Panc1 (cell line): Measurements from ENCODE around the gene NCAM2. TPM values are rescaled to one million over a fixed set of nuclear protein-coding genes. Genes with fewer than 3 reads are reported as not detected.

Experiments
- ATAC-seq: fragments of 200-7000 bp; cut with Tn5 transposase; 2 replicates; pipeline ENCODE4 v1.9.1; 2020; ENCODE audit warnings: mild to moderate bottlenecking, moderate library complexity
- BruUV-seq: library from RNA; stranded (reverse); fragments of 400-500 nt; replicated peaks from 2 replicates; lab custom pipeline; 2021; lab: Mats Ljungman, UMichigan
- CTCF ChIA-PET: fragments of 300-600 bp; sonication (Branson Sonifier 250); formaldehyde crosslinking; loops from one replicate; lab custom pipeline; 2022; ENCODE audit warnings: antibody characterized with exemption; lab: Charles Lee
- POLR2A ChIA-PET: fragments of 300-600 bp; sonication (Branson Sonifier 250); formaldehyde crosslinking; loops from one replicate; lab custom pipeline; 2022; ENCODE audit warnings: antibody characterized with exemption; lab: Charles Lee
- DNase-seq: peaks from one replicate; pipeline ENCODE4 v3.0.0-alpha.2; 2010; ENCODE audit warnings: low read depth, low spot score
- H3K27ac ChIP-seq: 2 replicates; pipeline ENCODE4 v1.5.1; 2011; ENCODE audit warnings: mild to moderate bottlenecking, low read length, inconsistent platforms
- H3K27me3 ChIP-seq: fragments of 200-500 bp; sonication (Bioruptor generic); 2 replicates; pipeline ENCODE4 v1.6.0; 2014; ENCODE audit warnings: low read length, inconsistent platforms; ENCODE audit not compliant: control insufficient read depth, insufficient read depth
- H3K36me3 ChIP-seq: fragments of 200-500 bp; sonication (Bioruptor generic); 2 replicates; pipeline ENCODE4 v1.5.1; 2014; ENCODE audit warnings: inconsistent platforms, mild to moderate bottlenecking, low read length, moderate library complexity; ENCODE audit not compliant: control insufficient read depth, insufficient read depth
- H3K4me1 ChIP-seq: 2 replicates; pipeline ENCODE4 v1.5.1; 2011; ENCODE audit warnings: inconsistent platforms, mild to moderate bottlenecking, low read length, moderate library complexity; ENCODE audit not compliant: control insufficient read depth, insufficient read depth
- H3K4me3 ChIP-seq, 2 experiments: 2 replicates each; pipeline ENCODE4 v1.5.1; 2011 to 2012; ENCODE audit warnings: low read depth in 2 of 2, low read length in 2 of 2, mild to moderate bottlenecking in 2 of 2, inconsistent platforms in 1 of 2, moderate library complexity in 1 of 2
- H3K9me3 ChIP-seq: fragments of 200-500 bp; sonication (Bioruptor generic); 2 replicates; pipeline ENCODE4 v1.5.1; 2014; ENCODE audit warnings: low read depth, mild to moderate bottlenecking, inconsistent platforms, low read length, moderate library complexity; ENCODE audit not compliant: control insufficient read depth, insufficient read depth
- POLR2AphosphoS5 ChIP-seq: IDR thresholded peaks from 2 replicates; pipeline ENCODE4 v1.6.1; 2012; ENCODE audit warnings: mild to moderate bottlenecking, low read depth, low read length, moderate library complexity
- SIN3A ChIP-seq: IDR thresholded peaks from 2 replicates; pipeline ENCODE4 v1.6.1; 2012; ENCODE audit warnings: low read depth, mild to moderate bottlenecking, low read length, moderate library complexity, borderline replicate concordance; ENCODE audit not compliant: insufficient read depth
- TCF7L2 ChIP-seq: IDR thresholded peaks from 2 replicates; pipeline ENCODE4 v1.6.1; 2011; ENCODE audit warnings: mild to moderate bottlenecking, low read depth, low read length, inconsistent platforms
- in situ Hi-C: cut with HindIII; loops from 2 replicates; pipeline ENCODE4 v1.10.0; 2016; ENCODE audit warnings: low sequenced_read_pairs, low pct_unique_long_range_greater_than_20kb
- intact Hi-C: fragments of 100-400 bp; cut with micrococcal nuclease; formaldehyde crosslinking; loops from one replicate; pipeline ENCODE4 v1.10.0; 2022; ENCODE audit not compliant: unreplicated experiment
- total RNA-seq: library from RNA; stranded (reverse); gene quantifications from one replicate; pipeline ENCODE4 v1.2.1, GENCODE V29; 2021; ENCODE audit not compliant: unreplicated experiment
- TF ChIP-seq, protein P1 (sequence below), 2 experiments: IDR thresholded peaks; 2 replicates each; pipeline ENCODE4 v1.6.1; 2011 to 2012; ENCODE audit warnings: low read depth in 2 of 2, control low read depth in 1 of 2, low read length in 1 of 2, mild to moderate bottlenecking in 1 of 2, moderate library complexity in 1 of 2; ENCODE audit not compliant: insufficient read depth in 1 of 2
- TF ChIP-seq, protein P2 (sequence below): fragments of 450-650 bp; IDR thresholded peaks from 2 replicates; pipeline ENCODE4 v1.5.1; 2017; ENCODE audit warnings: mild to moderate bottlenecking

NCAM2 gene
- total RNA-seq, 1 experiment from 2014 or later: 2.2 TPM

DNA sequence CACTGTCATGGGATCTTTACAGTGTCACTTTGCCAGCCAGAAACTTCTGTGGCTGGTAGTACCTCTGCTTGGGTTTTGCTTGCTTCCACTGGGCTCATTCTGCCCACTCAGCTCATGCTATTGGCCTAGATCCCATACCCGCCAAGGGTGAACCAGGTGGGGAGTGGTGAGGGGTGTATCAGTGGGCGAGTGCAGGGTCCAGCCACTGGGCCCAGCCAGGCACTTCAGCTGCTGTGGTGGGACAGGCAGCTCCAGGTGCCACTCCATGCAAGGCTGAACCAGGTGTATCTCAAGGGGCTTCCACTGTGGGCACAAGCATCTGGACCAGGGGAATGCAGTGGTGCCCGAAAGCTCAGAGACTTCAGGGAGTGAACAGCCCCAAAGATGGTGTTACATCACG, 398.2 kb downstream of the NCAM2 start:
- DNase-seq (no peak), ATAC-seq (no peak)
- Histone ChIP-seq H3K4me1 (no peaks in the 10 kb centered on the region), H3K27me3 (no peaks in the 10 kb centered on the region), H3K36me3 (no peaks in the 10 kb centered on the region), H3K4me3 (no peak overlapping the region), H3K27ac (no peak overlapping the region), H3K9me3 (no peaks in the 10 kb centered on the region)
- CTCF ChIA-PET: no interaction called here
- intact Hi-C loops: no loop called here
- BruUV-seq: no TSS peak
- in situ Hi-C loops: no loop called here
- TF ChIP-seq, protein P1, sequence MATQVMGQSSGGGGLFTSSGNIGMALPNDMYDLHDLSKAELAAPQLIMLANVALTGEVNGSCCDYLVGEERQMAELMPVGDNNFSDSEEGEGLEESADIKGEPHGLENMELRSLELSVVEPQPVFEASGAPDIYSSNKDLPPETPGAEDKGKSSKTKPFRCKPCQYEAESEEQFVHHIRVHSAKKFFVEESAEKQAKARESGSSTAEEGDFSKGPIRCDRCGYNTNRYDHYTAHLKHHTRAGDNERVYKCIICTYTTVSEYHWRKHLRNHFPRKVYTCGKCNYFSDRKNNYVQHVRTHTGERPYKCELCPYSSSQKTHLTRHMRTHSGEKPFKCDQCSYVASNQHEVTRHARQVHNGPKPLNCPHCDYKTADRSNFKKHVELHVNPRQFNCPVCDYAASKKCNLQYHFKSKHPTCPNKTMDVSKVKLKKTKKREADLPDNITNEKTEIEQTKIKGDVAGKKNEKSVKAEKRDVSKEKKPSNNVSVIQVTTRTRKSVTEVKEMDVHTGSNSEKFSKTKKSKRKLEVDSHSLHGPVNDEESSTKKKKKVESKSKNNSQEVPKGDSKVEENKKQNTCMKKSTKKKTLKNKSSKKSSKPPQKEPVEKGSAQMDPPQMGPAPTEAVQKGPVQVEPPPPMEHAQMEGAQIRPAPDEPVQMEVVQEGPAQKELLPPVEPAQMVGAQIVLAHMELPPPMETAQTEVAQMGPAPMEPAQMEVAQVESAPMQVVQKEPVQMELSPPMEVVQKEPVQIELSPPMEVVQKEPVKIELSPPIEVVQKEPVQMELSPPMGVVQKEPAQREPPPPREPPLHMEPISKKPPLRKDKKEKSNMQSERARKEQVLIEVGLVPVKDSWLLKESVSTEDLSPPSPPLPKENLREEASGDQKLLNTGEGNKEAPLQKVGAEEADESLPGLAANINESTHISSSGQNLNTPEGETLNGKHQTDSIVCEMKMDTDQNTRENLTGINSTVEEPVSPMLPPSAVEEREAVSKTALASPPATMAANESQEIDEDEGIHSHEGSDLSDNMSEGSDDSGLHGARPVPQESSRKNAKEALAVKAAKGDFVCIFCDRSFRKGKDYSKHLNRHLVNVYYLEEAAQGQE (IDR thresholded peaks at IDR 0.05; ENCODE audit: insufficient read depth in 1 of 2, low read depth in 2 of 2, low read length in 1 of 2): no peak
- TF ChIP-seq TCF7L2 (no peak), POLR2AphosphoS5 (no peak), SIN3A (no peak)
- TF ChIP-seq, protein P2, sequence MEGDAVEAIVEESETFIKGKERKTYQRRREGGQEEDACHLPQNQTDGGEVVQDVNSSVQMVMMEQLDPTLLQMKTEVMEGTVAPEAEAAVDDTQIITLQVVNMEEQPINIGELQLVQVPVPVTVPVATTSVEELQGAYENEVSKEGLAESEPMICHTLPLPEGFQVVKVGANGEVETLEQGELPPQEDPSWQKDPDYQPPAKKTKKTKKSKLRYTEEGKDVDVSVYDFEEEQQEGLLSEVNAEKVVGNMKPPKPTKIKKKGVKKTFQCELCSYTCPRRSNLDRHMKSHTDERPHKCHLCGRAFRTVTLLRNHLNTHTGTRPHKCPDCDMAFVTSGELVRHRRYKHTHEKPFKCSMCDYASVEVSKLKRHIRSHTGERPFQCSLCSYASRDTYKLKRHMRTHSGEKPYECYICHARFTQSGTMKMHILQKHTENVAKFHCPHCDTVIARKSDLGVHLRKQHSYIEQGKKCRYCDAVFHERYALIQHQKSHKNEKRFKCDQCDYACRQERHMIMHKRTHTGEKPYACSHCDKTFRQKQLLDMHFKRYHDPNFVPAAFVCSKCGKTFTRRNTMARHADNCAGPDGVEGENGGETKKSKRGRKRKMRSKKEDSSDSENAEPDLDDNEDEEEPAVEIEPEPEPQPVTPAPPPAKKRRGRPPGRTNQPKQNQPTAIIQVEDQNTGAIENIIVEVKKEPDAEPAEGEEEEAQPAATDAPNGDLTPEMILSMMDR: no peak
- POLR2A ChIA-PET: no interaction called here

DNA sequence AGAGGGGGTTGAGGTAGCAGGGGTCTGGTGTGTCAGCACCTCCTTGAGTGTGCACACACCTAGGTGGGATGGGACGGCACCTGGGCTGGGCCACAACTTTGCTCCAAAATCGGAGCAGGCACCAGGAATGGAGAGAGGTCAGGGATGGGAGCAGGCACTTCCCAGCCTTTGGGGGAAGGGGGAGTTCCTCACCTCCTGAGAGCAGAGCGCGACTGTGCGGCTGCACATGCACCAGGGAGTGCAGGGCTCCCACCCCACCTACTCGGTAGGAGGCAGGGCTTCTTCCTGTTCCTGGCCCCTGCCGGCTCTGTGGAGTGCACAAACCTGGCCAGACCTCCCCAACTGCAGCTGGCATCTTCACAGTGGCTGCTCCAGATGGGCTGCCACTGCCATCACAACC, 399.3 kb downstream of the NCAM2 start:
- no peaks in the 10 kb centered on the region for H3K27me3 ChIP-seq
- DNase-seq: no peak
- no TSS peak for BruUV-seq
- no peak overlapping the region for H3K27ac ChIP-seq
- intact Hi-C loops (no loop called here), in situ Hi-C loops (no loop called here)
- ChIA-PET POLR2A (no interaction called here), CTCF (no interaction called here)
- H3K36me3 ChIP-seq: no peaks in the 10 kb centered on the region
- no peaks in the 10 kb centered on the region for H3K9me3 ChIP-seq
- TF ChIP-seq TCF7L2 (no peak), POLR2AphosphoS5 (no peak), SIN3A (no peak)
- TF ChIP-seq, protein P1 (IDR thresholded peaks at IDR 0.05; ENCODE audit: insufficient read depth in 1 of 2, low read depth in 2 of 2, low read length in 1 of 2): no peak
- TF ChIP-seq, protein P2: no peak
- H3K4me1 ChIP-seq: no peaks in the 10 kb centered on the region
- H3K4me3 ChIP-seq: no peak overlapping the region
- no peak for ATAC-seq
